SK-N-SH (cell line): ENCODE data around the gene HDAC8.

ENCODE experiments used
- EZH2phosphoT487 ChIP-seq: fragments of 200-600 bp; sonication (generic); IDR thresholded peaks from 2 replicates; pipeline ENCODE4 v1.6.1; 2017; ENCODE audit warnings: low read depth, mixed run types, mild to moderate bottlenecking, antibody characterized with exemption, moderate library complexity, borderline replicate concordance
- FOXJ3 ChIP-seq: sonication (generic); formaldehyde crosslinking; IDR thresholded peaks from 2 replicates; pipeline ENCODE4 v1.5.1; 2020; ENCODE audit warnings: mild to moderate bottlenecking, missing genetic modification reagents
- GABPA ChIP-seq: IDR thresholded peaks from 2 replicates; pipeline ENCODE4 v1.4.0; 2012; ENCODE audit warnings: low read depth, mild to moderate bottlenecking
- MXI1 ChIP-seq: IDR thresholded peaks from 2 replicates; pipeline ENCODE4 v1.6.1; 2012; ENCODE audit warnings: mild to moderate bottlenecking, low read depth, low read length, improper control_type of control experiment
- NRF1 ChIP-seq: IDR thresholded peaks from 2 replicates; pipeline ENCODE4 v1.6.1; 2012; ENCODE audit warnings: low read depth, mild to moderate bottlenecking, low read length
- POLR2AphosphoS5 ChIP-seq: IDR thresholded peaks from 2 replicates; pipeline ENCODE4 v1.6.1; 2012; ENCODE audit warnings: low read depth, low read length
- RAD21 ChIP-seq: IDR thresholded peaks from 2 replicates; pipeline ENCODE4 v1.6.1; 2012; ENCODE audit warnings: mild to moderate bottlenecking, low read length
- RFX5 ChIP-seq: IDR thresholded peaks from 2 replicates; pipeline ENCODE4 v1.6.1; 2012; ENCODE audit warnings: mild to moderate bottlenecking, improper control_type of control experiment, low read length
- RXRA ChIP-seq: IDR thresholded peaks from 2 replicates; pipeline ENCODE4 v1.4.0; 2012; ENCODE audit warnings: low read depth, mild to moderate bottlenecking, borderline replicate concordance
- SIN3A ChIP-seq: IDR thresholded peaks from 2 replicates; pipeline ENCODE4 v1.6.1; 2012; ENCODE audit warnings: low read depth, mild to moderate bottlenecking, low read length, moderate library complexity, borderline replicate concordance
- TF ChIP-seq, protein P1 (sequence below): fragments of 200-600 bp; sonication (generic); IDR thresholded peaks from 2 replicates; pipeline ENCODE4 v1.6.1; 2017; ENCODE audit warnings: antibody characterized with exemption, mild to moderate bottlenecking, moderate library complexity
- TF ChIP-seq, protein P2 (sequence below): IDR thresholded peaks from 2 replicates; pipeline ENCODE4 v1.4.0; 2012; ENCODE audit warnings: low read depth
- TF ChIP-seq, protein P3 (sequence below): IDR thresholded peaks from 2 replicates; pipeline ENCODE4; 2012

DNA sequence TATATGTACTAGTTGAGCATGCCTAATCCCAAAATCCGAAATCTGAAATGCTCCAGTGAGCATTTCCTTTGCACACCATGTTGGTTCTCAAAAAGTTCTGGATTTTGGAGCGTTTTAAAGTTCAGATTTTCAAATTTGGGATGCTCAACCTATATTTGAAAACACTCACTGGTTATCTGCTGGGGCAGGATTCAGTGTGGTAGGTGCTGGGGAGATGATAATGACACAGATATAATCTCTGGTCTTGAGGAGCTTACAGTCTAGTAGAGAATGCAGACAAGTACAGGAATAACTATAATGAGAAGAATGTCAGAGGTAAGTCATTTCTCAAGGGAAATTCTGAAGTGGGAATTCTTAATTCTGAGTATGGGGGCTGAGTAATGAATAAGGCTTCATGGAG is 207.5 kb downstream of the HDAC8 start:
- TF ChIP-seq EZH2phosphoT487 (no peak), RAD21 (no peak), RFX5 (no peak), FOXJ3 (CRISPR knock-in tag) (no peak), GABPA (no peak), RXRA (no peak), MXI1 (no peak), NRF1 (no peak), SIN3A (no peak), POLR2AphosphoS5 (no peak)
- TF ChIP-seq, protein P1, sequence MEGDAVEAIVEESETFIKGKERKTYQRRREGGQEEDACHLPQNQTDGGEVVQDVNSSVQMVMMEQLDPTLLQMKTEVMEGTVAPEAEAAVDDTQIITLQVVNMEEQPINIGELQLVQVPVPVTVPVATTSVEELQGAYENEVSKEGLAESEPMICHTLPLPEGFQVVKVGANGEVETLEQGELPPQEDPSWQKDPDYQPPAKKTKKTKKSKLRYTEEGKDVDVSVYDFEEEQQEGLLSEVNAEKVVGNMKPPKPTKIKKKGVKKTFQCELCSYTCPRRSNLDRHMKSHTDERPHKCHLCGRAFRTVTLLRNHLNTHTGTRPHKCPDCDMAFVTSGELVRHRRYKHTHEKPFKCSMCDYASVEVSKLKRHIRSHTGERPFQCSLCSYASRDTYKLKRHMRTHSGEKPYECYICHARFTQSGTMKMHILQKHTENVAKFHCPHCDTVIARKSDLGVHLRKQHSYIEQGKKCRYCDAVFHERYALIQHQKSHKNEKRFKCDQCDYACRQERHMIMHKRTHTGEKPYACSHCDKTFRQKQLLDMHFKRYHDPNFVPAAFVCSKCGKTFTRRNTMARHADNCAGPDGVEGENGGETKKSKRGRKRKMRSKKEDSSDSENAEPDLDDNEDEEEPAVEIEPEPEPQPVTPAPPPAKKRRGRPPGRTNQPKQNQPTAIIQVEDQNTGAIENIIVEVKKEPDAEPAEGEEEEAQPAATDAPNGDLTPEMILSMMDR = no peak
- TF ChIP-seq, protein P2, sequence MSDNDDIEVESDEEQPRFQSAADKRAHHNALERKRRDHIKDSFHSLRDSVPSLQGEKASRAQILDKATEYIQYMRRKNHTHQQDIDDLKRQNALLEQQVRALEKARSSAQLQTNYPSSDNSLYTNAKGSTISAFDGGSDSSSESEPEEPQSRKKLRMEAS = no peak
- TF ChIP-seq, protein P3, sequence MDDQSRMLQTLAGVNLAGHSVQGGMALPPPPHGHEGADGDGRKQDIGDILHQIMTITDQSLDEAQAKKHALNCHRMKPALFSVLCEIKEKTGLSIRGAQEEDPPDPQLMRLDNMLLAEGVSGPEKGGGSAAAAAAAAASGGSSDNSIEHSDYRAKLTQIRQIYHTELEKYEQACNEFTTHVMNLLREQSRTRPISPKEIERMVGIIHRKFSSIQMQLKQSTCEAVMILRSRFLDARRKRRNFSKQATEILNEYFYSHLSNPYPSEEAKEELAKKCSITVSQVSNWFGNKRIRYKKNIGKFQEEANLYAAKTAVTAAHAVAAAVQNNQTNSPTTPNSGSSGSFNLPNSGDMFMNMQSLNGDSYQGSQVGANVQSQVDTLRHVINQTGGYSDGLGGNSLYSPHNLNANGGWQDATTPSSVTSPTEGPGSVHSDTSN = no peak
